Measurements from ENCODE around the gene LSM10. TPM values are rescaled to one million over a fixed set of nuclear protein-coding genes. Genes with fewer than 3 reads are reported as not detected.

The LSM10 gene
- total RNA-seq, 6 experiments from 2014 or later: 44.6 to 58.7 (median 49.6) TPM

DNA sequence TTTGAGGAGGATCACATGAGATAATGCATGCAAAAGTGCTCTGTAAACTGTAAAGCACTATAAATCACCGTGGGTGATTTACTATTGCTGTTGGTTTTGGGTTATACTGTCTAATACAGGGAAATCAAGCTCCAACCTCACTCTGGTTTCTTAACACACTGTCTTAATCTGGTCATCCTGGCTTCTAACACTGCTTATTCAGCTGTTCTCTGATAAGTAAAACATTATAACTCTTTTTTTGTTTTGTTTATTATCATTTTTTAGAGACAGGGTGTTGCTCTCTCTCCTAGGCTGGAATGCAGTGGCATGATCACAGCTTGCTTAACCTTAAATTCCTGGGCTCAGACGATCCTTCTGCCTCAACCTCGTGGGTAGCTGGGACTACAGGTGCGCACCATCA is 21.9 kb upstream of the LSM10 start:
- no peak for DNase-seq
- Mint-ChIP-seq H3K27ac (no peak overlapping the region), H3K27me3 (ENCODE audit: insufficient read depth) (peaks cover 4% of the 10 kb centered on the region; the same call in 1 of the 2 replicates)

DNA sequence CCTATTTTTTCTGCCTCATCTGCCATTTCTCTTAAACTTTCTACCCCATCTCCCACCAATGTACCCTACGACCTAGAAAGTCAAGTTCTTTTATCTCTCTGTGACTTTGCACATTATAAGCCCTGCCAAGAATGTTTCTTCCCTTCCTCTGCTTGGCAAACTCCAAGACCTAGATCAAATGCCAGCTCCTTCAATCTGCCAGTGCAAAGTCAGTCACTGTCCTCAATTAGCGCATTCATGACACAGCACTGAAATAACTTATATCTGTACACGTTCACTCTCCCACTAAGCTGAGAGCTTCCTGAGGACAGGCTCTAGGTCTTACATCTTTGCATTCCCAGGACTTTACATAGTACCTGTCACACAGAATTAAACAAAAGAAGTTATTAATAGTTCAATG is 21.4 kb upstream of the LSM10 start:
- DNase-seq: no peak
- Mint-ChIP-seq H3K4me1 (ENCODE audit: low read depth) (peaks cover 15% of the 10 kb centered on the region), H3K27me3 (ENCODE audit: insufficient read depth) (peaks cover 4% of the 10 kb centered on the region; the same call in 1 of the 2 replicates), H3K4me3 (no peak overlapping the region), H3K36me3 (ENCODE audit: low read depth) (no peaks in the 10 kb centered on the region), H3K27ac (no peak overlapping the region), H3K9me3 (no peaks in the 10 kb centered on the region)
- TF ChIP-seq, protein P1, sequence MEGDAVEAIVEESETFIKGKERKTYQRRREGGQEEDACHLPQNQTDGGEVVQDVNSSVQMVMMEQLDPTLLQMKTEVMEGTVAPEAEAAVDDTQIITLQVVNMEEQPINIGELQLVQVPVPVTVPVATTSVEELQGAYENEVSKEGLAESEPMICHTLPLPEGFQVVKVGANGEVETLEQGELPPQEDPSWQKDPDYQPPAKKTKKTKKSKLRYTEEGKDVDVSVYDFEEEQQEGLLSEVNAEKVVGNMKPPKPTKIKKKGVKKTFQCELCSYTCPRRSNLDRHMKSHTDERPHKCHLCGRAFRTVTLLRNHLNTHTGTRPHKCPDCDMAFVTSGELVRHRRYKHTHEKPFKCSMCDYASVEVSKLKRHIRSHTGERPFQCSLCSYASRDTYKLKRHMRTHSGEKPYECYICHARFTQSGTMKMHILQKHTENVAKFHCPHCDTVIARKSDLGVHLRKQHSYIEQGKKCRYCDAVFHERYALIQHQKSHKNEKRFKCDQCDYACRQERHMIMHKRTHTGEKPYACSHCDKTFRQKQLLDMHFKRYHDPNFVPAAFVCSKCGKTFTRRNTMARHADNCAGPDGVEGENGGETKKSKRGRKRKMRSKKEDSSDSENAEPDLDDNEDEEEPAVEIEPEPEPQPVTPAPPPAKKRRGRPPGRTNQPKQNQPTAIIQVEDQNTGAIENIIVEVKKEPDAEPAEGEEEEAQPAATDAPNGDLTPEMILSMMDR (IDR thresholded peaks at IDR 0.05): no peak

More for the DNA sequence above, 21.9 kb upstream of the LSM10 start:
- Mint-ChIP-seq H3K9me3 (no peaks in the 10 kb centered on the region), H3K4me3 (no peak overlapping the region), H3K4me1 (ENCODE audit: low read depth) (peaks cover 15% of the 10 kb centered on the region), H3K36me3 (ENCODE audit: low read depth) (no peaks in the 10 kb centered on the region)
- TF ChIP-seq, protein P1 (IDR thresholded peaks at IDR 0.05): no peak

DNA sequence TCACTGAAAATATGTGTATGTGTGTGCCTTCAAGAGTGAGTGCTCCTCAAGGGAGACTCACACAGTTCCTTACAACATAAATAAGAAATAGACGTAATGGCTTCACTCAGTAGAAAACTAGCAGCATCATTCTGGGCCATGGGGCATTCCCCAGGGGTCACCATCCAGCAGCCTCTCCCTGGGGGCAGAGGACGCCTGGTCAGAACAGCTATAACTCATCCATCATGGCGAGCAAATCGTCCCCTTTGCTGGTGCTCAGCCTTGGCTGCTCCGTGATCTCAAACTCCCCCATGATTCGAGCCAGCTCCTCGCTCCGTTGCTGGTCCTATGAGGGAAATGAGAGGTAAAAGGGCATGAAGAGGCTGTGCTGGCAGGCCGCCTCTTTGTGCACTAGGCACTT is 20.2 kb upstream of the LSM10 start:
- peaks cover 15% of the 10 kb centered on the region for H3K4me1 Mint-ChIP-seq (ENCODE audit: low read depth)
- H3K36me3 Mint-ChIP-seq (ENCODE audit: low read depth): no peaks in the 10 kb centered on the region
- no peak for DNase-seq
- H3K27me3 Mint-ChIP-seq (ENCODE audit: insufficient read depth): peaks cover 4% of the 10 kb centered on the region; the same call in 1 of the 2 replicates
- no peaks in the 10 kb centered on the region for H3K9me3 Mint-ChIP-seq
- TF ChIP-seq, protein P1 (IDR thresholded peaks at IDR 0.05): no peak
- H3K27ac Mint-ChIP-seq: no peak overlapping the region
- no peak overlapping the region for H3K4me3 Mint-ChIP-seq

DNA sequence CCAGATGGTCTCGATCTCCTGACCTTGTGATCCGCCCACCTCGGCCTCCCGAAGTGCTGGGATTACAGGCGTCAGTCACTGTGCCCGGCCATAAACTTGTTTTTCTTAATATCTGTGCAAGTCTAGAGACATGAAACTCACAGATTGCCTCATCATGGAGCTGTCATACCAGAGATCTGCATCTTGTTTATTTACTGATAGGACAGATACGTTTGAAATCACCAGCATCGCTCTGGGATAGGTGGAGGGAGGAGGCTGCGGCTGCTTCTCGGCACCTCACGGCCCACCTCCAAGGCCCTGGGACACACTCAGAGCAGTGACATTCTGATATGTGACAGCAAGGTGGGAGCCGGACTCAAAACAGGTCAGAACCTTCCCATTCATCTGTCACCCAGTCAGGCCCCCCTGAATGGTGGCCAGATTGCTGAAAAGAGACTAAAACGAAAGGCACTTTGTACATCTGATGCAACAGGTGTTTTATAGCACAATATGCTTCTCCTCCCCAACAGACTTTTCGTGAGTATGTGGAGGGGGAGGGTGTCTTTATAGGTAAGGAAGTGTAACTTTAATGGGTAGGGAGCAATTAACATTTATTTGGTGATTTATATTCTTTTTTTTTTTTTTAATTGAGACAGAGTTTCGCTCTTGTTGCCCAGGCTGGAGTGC is 18.1 kb upstream of the LSM10 start:
- no peak overlapping the region for H3K27ac Mint-ChIP-seq
- no peak for DNase-seq
- peaks cover 2% of the 10 kb centered on the region; the same call in 1 of the 2 replicates for H3K9me3 Mint-ChIP-seq

DNA sequence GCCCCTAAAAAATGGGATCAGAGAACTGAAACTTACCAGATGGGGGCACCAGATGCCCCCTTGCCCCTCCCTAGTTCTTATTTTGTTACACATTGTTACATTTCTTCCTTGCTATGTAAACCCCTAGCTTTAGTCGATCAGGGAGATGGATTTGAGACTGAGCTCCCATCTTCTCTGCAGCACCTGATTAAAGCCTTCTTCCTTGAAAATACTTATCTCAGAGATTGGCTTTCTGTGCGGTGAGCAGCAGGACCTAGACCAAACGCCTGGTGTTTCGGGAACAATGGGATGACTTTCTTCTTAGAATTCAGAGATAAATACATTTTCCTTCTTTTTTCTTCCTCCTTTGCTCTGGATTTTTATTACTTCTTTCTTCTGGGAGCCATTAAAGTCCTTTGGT is 16.7 kb upstream of the LSM10 start:
- peaks cover 5% of the 10 kb centered on the region; the same call in 1 of the 2 replicates for H3K4me1 Mint-ChIP-seq (ENCODE audit: low read depth)
- DNase-seq: no peak
- H3K4me3 Mint-ChIP-seq: no peak overlapping the region
- peaks cover 7% of the 10 kb centered on the region; the same call in 1 of the 2 replicates for H3K9me3 Mint-ChIP-seq
- H3K27ac Mint-ChIP-seq: no peak overlapping the region
- peaks cover 9% of the 10 kb centered on the region; the same call in 1 of the 2 replicates for H3K36me3 Mint-ChIP-seq (ENCODE audit: low read depth)
- H3K27me3 Mint-ChIP-seq (ENCODE audit: insufficient read depth): 0 out of 2 replicates have a peak, but pooled peaks cover 2% of the 10 kb centered on the region
- TF ChIP-seq, protein P1 (IDR thresholded peaks at IDR 0.05): no peak

More for the DNA sequence above, 18.1 kb upstream of the LSM10 start:
- Mint-ChIP-seq H3K4me1 (ENCODE audit: low read depth) (peaks cover 13% of the 10 kb centered on the region), H3K27me3 (ENCODE audit: insufficient read depth) (peaks cover 3% of the 10 kb centered on the region; the same call in 1 of the 2 replicates), H3K4me3 (no peak overlapping the region), H3K36me3 (ENCODE audit: low read depth) (0 out of 2 replicates have a peak, but pooled peaks cover 4% of the 10 kb centered on the region)
- TF ChIP-seq, protein P1 (IDR thresholded peaks at IDR 0.05): no peak
